SK-N-SH (cell line): ENCODE measurements around the gene BCAS3. TPM values are rescaled to one million over a fixed set of nuclear protein-coding genes. Genes with fewer than 3 reads are reported as not detected.

Experiments
- CTCF ChIA-PET: fragments of 300-600, 350-600 bp; formaldehyde crosslinking; extraction: SDS; loops from one replicate; lab custom pipeline; 2021; lab: Yijun Ruan, JAX
- POLR2A ChIA-PET: fragments of 350-600 bp; sonication (Branson Sonifier 250); formaldehyde crosslinking; extraction: SDS; loops from one replicate; lab custom pipeline; 2020; ENCODE audit warnings: antibody characterized with exemption, inconsistent platforms; lab: Yijun Ruan, JAX
- DNase-seq: peaks from one replicate; pipeline ENCODE4 v3.0.0; 2012
- H2AFZ ChIP-seq: fragments of 200-600 bp; sonication (generic); 2 replicates; pipeline ENCODE4 v1.8.1; 2016; ENCODE audit warnings: antibody characterized with exemption, mild to moderate bottlenecking, low read depth
- H3F3A ChIP-seq: fragments of 200-600 bp; sonication (generic); replicated peaks from 2 replicates; pipeline ENCODE3; 2016; ENCODE audit warnings: antibody characterized with exemption, mild to moderate bottlenecking; ENCODE audit not compliant: insufficient read depth
- H3K27ac ChIP-seq, 2 experiments: fragments of 200-500 bp in 1 of 2; fragments of 200-600 bp in 1 of 2; sonication (Bioruptor generic) in 1 of 2; sonication (generic), shearing (Covaris generic) in 1 of 2; 2 replicates each; pipeline versions ENCODE4 v1.5.1 to v1.6.1; 2014 to 2016; ENCODE audit warnings: low read depth in 2 of 2, inconsistent platforms in 1 of 2, low read length in 1 of 2, mild to moderate bottlenecking in 1 of 2, mixed read lengths in 1 of 2
- H3K27me3 ChIP-seq: fragments of 200-600 bp; sonication (generic), shearing (Covaris generic); 2 replicates; pipeline ENCODE4 v1.6.1; 2016; ENCODE audit warnings: mixed run types; ENCODE audit not compliant: insufficient read depth
- H3K36me3 ChIP-seq, 2 experiments: fragments of 200-500 bp in 1 of 2; fragments of 200-600 bp in 1 of 2; sonication (Bioruptor generic) in 1 of 2; sonication (generic) in 1 of 2; replicated peaks in 1 of 2; 2 replicates each; pipeline versions ENCODE3 to v1.5.1; 2014 to 2016; ENCODE audit warnings: low read length in 1 of 2, mild to moderate bottlenecking in 1 of 2; ENCODE audit not compliant: insufficient read depth in 2 of 2, control insufficient read depth in 1 of 2
- H3K4me1 ChIP-seq, 2 experiments: fragments of 200-500 bp in 1 of 2; fragments of 200-600 bp in 1 of 2; sonication (Bioruptor generic) in 1 of 2; sonication (generic), shearing (Covaris generic) in 1 of 2; 2 replicates each; pipeline versions ENCODE4 v1.5.1 to v1.6.1; 2014 to 2016; ENCODE audit warnings: low read depth in 1 of 2, low read length in 1 of 2, mixed run types in 1 of 2; ENCODE audit not compliant: insufficient read depth in 2 of 2, control insufficient read depth in 1 of 2
- H3K4me2 ChIP-seq: fragments of 200-600 bp; sonication (generic), shearing (Covaris generic); 2 replicates; pipeline ENCODE4 v1.6.1; 2017; ENCODE audit warnings: mixed run types
- H3K4me3 ChIP-seq, 2 experiments: fragments of 200-500 bp in 1 of 2; fragments of 200-600 bp in 1 of 2; sonication (Bioruptor generic) in 1 of 2; sonication (generic), shearing (Covaris generic) in 1 of 2; 2 replicates each; pipeline versions ENCODE4 v1.5.1 to v1.8.1; 2014 to 2016; ENCODE audit warnings: low read depth in 2 of 2, inconsistent platforms in 1 of 2, low read length in 1 of 2, mild to moderate bottlenecking in 1 of 2, mixed read lengths in 1 of 2, moderate library complexity in 1 of 2
- H3K79me2 ChIP-seq: fragments of 200-600 bp; sonication (generic); 2 replicates; pipeline ENCODE4 v1.8.1; 2017; ENCODE audit warnings: mild to moderate bottlenecking; ENCODE audit not compliant: insufficient read depth
- H3K9ac ChIP-seq: fragments of 200-600 bp; sonication (generic); 2 replicates; pipeline ENCODE4 v1.6.1; 2017; ENCODE audit warnings: mixed run types
- H3K9me2 ChIP-seq: fragments of 200-600 bp; sonication (generic); 2 replicates; pipeline ENCODE4 v1.6.1; 2017; ENCODE audit warnings: mixed run types
- H3K9me3 ChIP-seq: fragments of 200-600 bp; sonication (generic); 2 replicates; pipeline ENCODE4 v1.6.1; 2017; ENCODE audit warnings: mixed run types, mild to moderate bottlenecking, moderate library complexity
- H4K20me1 ChIP-seq: fragments of 200-600 bp; sonication (generic); 2 replicates; pipeline ENCODE4 v1.6.1; 2017; ENCODE audit warnings: mild to moderate bottlenecking, mixed run types; ENCODE audit not compliant: insufficient read depth
- EP300 ChIP-seq, 2 experiments: IDR thresholded peaks; 2 replicates each; pipeline versions ENCODE4 v1.4.0 to v1.6.1; 2012; ENCODE audit warnings: borderline replicate concordance in 1 of 2, low read depth in 1 of 2, low read length in 1 of 2
- JUND ChIP-seq: IDR thresholded peaks from 2 replicates; pipeline ENCODE4 v1.4.0; 2012
- RAD21 ChIP-seq: IDR thresholded peaks from 2 replicates; pipeline ENCODE4 v1.6.1; 2012; ENCODE audit warnings: mild to moderate bottlenecking, low read length
- RFX5 ChIP-seq: IDR thresholded peaks from 2 replicates; pipeline ENCODE4 v1.6.1; 2012; ENCODE audit warnings: mild to moderate bottlenecking, improper control_type of control experiment, low read length
- SIN3A ChIP-seq: IDR thresholded peaks from 2 replicates; pipeline ENCODE4 v1.6.1; 2012; ENCODE audit warnings: low read depth, mild to moderate bottlenecking, low read length, moderate library complexity, borderline replicate concordance
- YY1 ChIP-seq: IDR thresholded peaks from 2 replicates; pipeline ENCODE4 v1.4.0; 2012; ENCODE audit warnings: low read depth, mild to moderate bottlenecking
- WGBS: methylation state at CpG from one replicate; pipeline ENCODE4 v1.1.6; 2017; ENCODE audit warnings: low lambda C conversion rate; 5-methylcytosine and 5-hydroxymethylcytosine counted together
- polyA plus RNA-seq, 3 experiments: library from polyadenylated mRNA; depleted of rRNA; stranded (reverse); fragments of >200 nt; gene quantifications; 2 replicates each; pipeline ENCODE4 v1.2.3, GENCODE V29; 2012
- TF ChIP-seq, protein P1 (sequence below): IDR thresholded peaks from 2 replicates; pipeline ENCODE4; 2012
- TF ChIP-seq, protein P2 (sequence below): IDR thresholded peaks from 2 replicates; pipeline ENCODE4 v1.6.1; 2012; ENCODE audit warnings: mild to moderate bottlenecking, low read depth, low read length, moderate library complexity

The BCAS3 gene
- polyA plus RNA-seq, 1 of the 3 experiments (the other 2 are of a cell fraction): 5.9 TPM

DNA sequence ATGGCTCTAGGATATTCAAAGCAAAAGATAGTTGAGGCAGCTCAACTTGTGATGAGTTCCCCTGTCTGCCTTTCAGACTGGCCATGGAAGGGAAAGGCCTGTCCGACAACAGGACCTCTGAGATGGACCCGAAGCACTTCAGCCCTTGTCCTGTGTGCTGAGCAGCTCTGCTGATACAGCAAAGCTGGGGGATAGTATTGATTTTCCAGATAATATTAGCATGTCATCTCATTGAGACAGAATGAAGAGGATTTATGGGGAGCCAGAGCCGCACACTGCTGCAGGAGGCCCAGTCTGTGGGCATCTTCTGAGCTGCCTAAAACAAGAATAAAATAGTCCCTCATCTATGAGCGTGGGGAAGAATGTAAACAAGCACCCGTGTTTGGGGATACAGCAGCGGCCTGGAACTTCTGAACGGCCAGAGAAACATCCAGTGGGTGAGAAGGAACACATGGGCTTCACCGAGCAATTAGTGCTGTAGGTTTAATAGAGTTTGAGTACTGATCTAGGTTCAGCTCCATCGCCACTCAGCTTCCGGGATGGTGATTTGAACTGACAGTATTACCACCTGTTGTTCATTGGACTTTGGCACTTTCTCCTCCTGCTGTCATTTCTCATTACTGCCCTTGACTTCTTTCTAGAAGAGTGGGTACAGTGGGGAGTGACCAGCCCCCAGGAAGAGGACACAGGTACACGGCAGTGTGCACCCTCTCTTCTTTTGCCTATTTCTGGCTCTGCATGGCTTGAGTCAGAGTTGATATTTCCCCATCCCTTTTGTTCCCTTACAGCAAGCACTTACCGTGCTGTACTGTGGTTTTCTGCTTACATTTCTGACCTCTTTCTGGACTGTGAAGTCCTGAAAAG is 625.5 kb downstream of the BCAS3 start:
- peaks cover 21 to 28% of the 10 kb centered on the region in 2 experiments for H3K4me1 ChIP-seq
- DNase-seq: no peak
- H3K4me3 ChIP-seq: no peak overlapping the region
- H3K4me2 ChIP-seq: no peak overlapping the region
- H3K9ac ChIP-seq: no peak overlapping the region
- POLR2A ChIA-PET: interaction anchor here (0.7 kb wide), 1 partner anchor 43 kb away, joined by 3 read pairs; no protein-coding TSS in a partner anchor
- H3K27ac ChIP-seq: no peak overlapping the region
- no peaks in the 10 kb centered on the region for H3K9me2 ChIP-seq
- 89% methylated on average over 12 of the region's 12 CpGs for WGBS
- no peak for TF ChIP-seq RFX5
- TF ChIP-seq, protein P1, sequence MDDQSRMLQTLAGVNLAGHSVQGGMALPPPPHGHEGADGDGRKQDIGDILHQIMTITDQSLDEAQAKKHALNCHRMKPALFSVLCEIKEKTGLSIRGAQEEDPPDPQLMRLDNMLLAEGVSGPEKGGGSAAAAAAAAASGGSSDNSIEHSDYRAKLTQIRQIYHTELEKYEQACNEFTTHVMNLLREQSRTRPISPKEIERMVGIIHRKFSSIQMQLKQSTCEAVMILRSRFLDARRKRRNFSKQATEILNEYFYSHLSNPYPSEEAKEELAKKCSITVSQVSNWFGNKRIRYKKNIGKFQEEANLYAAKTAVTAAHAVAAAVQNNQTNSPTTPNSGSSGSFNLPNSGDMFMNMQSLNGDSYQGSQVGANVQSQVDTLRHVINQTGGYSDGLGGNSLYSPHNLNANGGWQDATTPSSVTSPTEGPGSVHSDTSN: peak; percentile 49
- H2AFZ ChIP-seq: no peak overlapping the region
- H3K36me3 ChIP-seq: no peaks in the 10 kb centered on the region
- no peaks in the 10 kb centered on the region for H4K20me1 ChIP-seq
- H3F3A ChIP-seq: peaks cover 13% of the 10 kb centered on the region
- CTCF ChIA-PET: interaction anchor here (0.9 to 1.3 kb wide), 2 partner anchors 11 to 94 kb away, joined by 3 to 5 read pairs; no protein-coding TSS in a partner anchor
- no peaks in the 10 kb centered on the region for H3K9me3 ChIP-seq
- H3K27me3 ChIP-seq: no peaks in the 10 kb centered on the region
- no peaks in the 10 kb centered on the region for H3K79me2 ChIP-seq

DNA sequence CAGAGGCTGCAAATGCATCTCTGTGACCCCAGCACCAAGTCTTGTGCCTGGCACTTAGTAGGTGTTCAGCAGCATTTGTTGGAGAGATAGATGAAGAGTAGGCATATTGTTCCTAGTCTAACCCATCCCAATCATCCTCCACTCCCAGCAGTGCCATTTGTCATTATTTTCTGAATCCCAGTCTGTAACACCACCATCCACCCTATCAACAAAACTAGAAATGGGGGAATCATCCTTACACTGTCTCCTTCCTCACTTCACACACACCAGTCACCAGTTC is 626.1 kb downstream of the BCAS3 start:
- no peak for DNase-seq
- no peaks in the 10 kb centered on the region for H4K20me1 ChIP-seq
- no peak overlapping the region for H2AFZ ChIP-seq
- CTCF ChIA-PET: interaction anchor here (1.3 kb wide), 1 partner anchor 10 kb away, joined by 5 read pairs; no protein-coding TSS in a partner anchor
- H3K27me3 ChIP-seq: no peaks in the 10 kb centered on the region
- H3K4me1 ChIP-seq: peaks cover 22 to 29% of the 10 kb centered on the region in 2 experiments
- no peaks in the 10 kb centered on the region for H3K36me3 ChIP-seq
- H3K79me2 ChIP-seq: no peaks in the 10 kb centered on the region
- no peaks in the 10 kb centered on the region for H3K9me2 ChIP-seq
- no peak for TF ChIP-seq YY1
- TF ChIP-seq SIN3A: no peak
- TF ChIP-seq, protein P2, sequence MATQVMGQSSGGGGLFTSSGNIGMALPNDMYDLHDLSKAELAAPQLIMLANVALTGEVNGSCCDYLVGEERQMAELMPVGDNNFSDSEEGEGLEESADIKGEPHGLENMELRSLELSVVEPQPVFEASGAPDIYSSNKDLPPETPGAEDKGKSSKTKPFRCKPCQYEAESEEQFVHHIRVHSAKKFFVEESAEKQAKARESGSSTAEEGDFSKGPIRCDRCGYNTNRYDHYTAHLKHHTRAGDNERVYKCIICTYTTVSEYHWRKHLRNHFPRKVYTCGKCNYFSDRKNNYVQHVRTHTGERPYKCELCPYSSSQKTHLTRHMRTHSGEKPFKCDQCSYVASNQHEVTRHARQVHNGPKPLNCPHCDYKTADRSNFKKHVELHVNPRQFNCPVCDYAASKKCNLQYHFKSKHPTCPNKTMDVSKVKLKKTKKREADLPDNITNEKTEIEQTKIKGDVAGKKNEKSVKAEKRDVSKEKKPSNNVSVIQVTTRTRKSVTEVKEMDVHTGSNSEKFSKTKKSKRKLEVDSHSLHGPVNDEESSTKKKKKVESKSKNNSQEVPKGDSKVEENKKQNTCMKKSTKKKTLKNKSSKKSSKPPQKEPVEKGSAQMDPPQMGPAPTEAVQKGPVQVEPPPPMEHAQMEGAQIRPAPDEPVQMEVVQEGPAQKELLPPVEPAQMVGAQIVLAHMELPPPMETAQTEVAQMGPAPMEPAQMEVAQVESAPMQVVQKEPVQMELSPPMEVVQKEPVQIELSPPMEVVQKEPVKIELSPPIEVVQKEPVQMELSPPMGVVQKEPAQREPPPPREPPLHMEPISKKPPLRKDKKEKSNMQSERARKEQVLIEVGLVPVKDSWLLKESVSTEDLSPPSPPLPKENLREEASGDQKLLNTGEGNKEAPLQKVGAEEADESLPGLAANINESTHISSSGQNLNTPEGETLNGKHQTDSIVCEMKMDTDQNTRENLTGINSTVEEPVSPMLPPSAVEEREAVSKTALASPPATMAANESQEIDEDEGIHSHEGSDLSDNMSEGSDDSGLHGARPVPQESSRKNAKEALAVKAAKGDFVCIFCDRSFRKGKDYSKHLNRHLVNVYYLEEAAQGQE: no peak
- TF ChIP-seq RAD21: no peak
- no peak for TF ChIP-seq JUND
- TF ChIP-seq EP300 (IDR thresholded peaks at IDR 0.05; ENCODE audit: borderline replicate concordance in 1 of 2, low read depth in 1 of 2, low read length in 1 of 2): no peak
- TF ChIP-seq, protein P1: no peak
- peaks cover 15% of the 10 kb centered on the region for H3F3A ChIP-seq
- no peak overlapping the region for H3K9ac ChIP-seq
- H3K9me3 ChIP-seq: no peaks in the 10 kb centered on the region
- no peak overlapping the region for H3K4me2 ChIP-seq
- POLR2A ChIA-PET: no interaction called here
- H3K4me3 ChIP-seq: no peak overlapping the region
- no peak overlapping the region for H3K27ac ChIP-seq
